ENCODE results near the gene IQUB. TPM values are rescaled to one million over a fixed set of nuclear protein-coding genes. Genes with fewer than 3 reads are reported as not detected.

Gene IQUB
- 0.43 and 0.53 TPM in 2 replicates for total RNA-seq

DNA sequence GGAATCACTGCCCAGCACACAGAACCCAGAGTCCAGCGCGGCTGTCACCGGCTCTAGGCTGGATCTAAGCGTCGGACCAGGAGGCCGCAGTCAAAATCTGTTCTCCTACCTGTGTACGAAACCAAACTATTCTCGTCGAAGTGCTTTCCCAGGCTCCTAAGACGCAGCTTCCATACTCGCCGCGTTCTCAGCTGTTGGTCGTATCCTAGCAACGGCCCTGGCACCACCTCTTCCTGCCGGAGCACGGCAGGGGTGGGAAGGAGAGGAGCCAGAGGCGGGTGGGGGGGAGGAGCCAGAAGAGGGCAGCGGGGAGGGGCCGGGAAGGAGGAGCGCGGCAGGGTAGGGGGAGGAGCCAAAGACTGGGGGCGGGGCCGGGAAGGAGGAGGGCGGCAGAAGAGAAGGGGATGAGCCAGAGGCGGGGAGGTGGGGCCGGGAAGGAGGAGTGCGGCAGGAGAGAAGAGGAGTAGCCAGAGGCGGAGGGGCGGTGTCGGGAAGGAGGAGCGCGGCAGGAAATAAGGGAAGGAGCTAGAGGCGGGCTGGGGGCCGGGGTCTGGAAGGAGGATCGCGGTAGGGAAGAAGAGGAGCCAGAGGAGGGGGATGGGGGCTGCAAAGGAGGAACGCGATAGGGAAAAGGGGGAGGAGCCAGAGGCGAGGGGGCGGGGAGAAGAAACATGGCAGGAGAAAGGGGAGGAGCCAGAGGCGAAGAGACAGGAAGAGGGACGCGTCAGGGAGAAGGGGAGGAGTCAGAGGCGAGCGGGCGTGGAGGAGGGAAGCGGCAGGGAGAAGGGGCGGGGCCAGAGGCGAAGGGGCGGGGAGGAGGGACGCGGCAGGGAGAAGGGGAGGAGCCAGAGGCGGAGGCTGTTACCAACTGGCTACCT is at the start of gene IQUB:
Gene IQUB (minus strand): TSS at position 213 of the 878 bp plus-strand sequence. CDS start 22,255 bp downstream, outside the sequence.

DNA sequence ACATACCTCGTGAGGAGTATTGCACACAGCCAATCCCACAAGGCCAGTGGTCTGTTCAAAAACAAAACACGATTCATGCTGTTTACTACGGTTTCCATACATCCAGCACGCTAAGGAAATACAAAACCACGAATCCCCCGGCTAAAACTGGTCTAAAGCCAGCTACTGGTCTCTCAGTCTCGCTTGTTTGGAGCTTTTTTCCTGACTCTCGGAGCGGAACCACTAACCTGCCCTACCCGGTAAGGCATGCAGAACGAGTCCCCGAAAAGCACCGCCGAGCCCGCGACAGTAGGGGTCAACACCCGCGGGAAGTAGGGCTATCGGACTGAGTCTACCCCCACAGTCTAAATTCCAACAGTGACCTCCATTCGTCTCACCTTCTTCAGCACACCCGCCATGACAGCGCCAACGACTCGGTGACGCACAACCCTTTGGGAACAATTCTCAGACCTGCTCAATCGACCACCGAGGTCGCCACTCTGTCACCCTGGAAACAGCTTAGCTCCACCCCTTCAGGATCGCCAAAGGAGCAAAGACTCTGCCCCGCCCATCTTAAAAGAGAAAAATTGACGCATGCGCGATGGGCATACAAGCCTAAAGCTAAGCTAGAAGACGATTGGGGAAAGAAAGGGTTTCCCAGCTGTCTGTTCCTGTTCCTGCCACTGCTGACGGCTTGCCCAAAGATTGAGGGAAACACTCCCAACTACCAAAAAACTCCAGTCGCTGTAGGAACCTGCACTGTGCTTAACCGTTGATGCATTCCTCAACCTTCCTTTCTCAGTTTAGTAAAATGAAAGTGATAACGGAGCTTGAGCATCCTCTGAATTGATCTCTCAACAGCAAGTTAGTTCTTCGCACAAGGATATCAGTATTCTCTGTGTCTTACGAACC is 23.2 kb upstream of the IQUB start, which contains the start of gene NDUFA5:
Gene NDUFA5 (minus strand): TSS at position 421 of the 891 bp plus-strand sequence. CDS start 23 bp downstream, at position 398.

Small RNAs within 50 kb of the gene (small RNA-seq; reads per million reads assigned to genes)
- not detected for gene RNU6-296P

Other genes with a start within 250 kb of the IQUB start
- 50.1 and 57.7 TPM in 2 replicates for gene NDUFA5, start 23.2 kb upstream of the IQUB start, total RNA-seq
- gene ASB15, start 67.2 kb upstream of the IQUB start, total RNA-seq = not detected in 2 replicates
- not detected in 2 replicates for gene LMOD2, start 121.3 kb upstream of the IQUB start, total RNA-seq
- gene WASL, start 214.4 kb upstream of the IQUB start, total RNA-seq = 26.3 and 32.1 TPM in 2 replicates